ENCODE data around the gene SBK2. TPM values are rescaled to one million over a fixed set of nuclear protein-coding genes. Genes with fewer than 3 reads are reported as not detected.

SBK2 gene
- total RNA-seq, 1 experiment from 2014 or later, result 3.5 TPM

- peaks cover 10% of the 10 kb centered on the region for H4K20me1 ChIP-seq (ENCODE audit: insufficient read depth)
Observed at GRCh38 chr19:55483706-55484592, 53.0 kb downstream of the SBK2 start.

GRCh38 chr19:55482967-55483705 lies 53.8 kb downstream of the SBK2 start:
- CTCF ChIA-PET, result no interaction called here
- no peak overlapping the region for H2AFZ ChIP-seq
- no peaks in the 10 kb centered on the region for H3K27me3 ChIP-seq (ENCODE audit: insufficient read depth, low read depth)
- no peak for DNase-seq
- intact Hi-C loops (cut with micrococcal nuclease; ENCODE audit: unreplicated experiment), result no loop called here
- H3K9me2 ChIP-seq (ENCODE audit: insufficient read depth), result no peaks in the 10 kb centered on the region
- H3K27ac ChIP-seq, result no peak overlapping the region
- POLR2A ChIA-PET (ENCODE audit: unreplicated experiment), result no interaction called here
- peaks cover 38% of the 10 kb centered on the region; the same call in 1 of the 2 replicates for H3F3A ChIP-seq (ENCODE audit: insufficient read depth, low read depth)
- no peak overlapping the region for H3K4me2 ChIP-seq
- H4K20me1 ChIP-seq (ENCODE audit: insufficient read depth), result peaks cover 15% of the 10 kb centered on the region
- no peaks in the 10 kb centered on the region for H3K9me3 ChIP-seq (ENCODE audit: insufficient read depth, low read depth)
- no peaks in the 10 kb centered on the region for H3K36me3 ChIP-seq (ENCODE audit: low read depth)
- no peak overlapping the region for H3K4me3 ChIP-seq
- no peak for TF ChIP-seq EZH2 (IDR thresholded peaks at IDR 0.05; ENCODE audit: low read depth)
- TF ChIP-seq CTCF (conservative IDR thresholded peaks at IDR 0.05), result no peak
- no TSS peak for BruUV-seq (replicated peaks)
- H3K4me1 ChIP-seq (replicated peaks; ENCODE audit: insufficient read depth), result peaks cover 22% of the 10 kb centered on the region
- peaks cover 18% of the 10 kb centered on the region for H3K79me2 ChIP-seq (ENCODE audit: low read depth)

More at GRCh38 chr19:55483706-55484592, 53.0 kb downstream of the SBK2 start:
- no peaks in the 10 kb centered on the region for H3K36me3 ChIP-seq (ENCODE audit: low read depth)
- no peak overlapping the region for H2AFZ ChIP-seq
- H3K9me2 ChIP-seq (ENCODE audit: insufficient read depth), result no peaks in the 10 kb centered on the region
- H3F3A ChIP-seq (ENCODE audit: insufficient read depth, low read depth), result peaks cover 38% of the 10 kb centered on the region; the same call in 1 of the 2 replicates
- CTCF ChIA-PET, result no interaction called here
- no peaks in the 10 kb centered on the region for H3K27me3 ChIP-seq (ENCODE audit: insufficient read depth, low read depth)
- TF ChIP-seq CTCF (conservative IDR thresholded peaks at IDR 0.05) (no peak), EZH2 (IDR thresholded peaks at IDR 0.05; ENCODE audit: low read depth) (no peak)
- intact Hi-C loops (cut with micrococcal nuclease; ENCODE audit: unreplicated experiment), result no loop called here
- peak overlapping the region; percentile 90; the same call in 1 of the 2 replicates for H3K4me3 ChIP-seq
- H3K9me3 ChIP-seq (ENCODE audit: insufficient read depth, low read depth), result no peaks in the 10 kb centered on the region
- H3K27ac ChIP-seq, result no peak overlapping the region
- H3K79me2 ChIP-seq (ENCODE audit: low read depth), result peaks cover 10% of the 10 kb centered on the region
- DNase-seq, result no peak
- peak overlapping the region; percentile 96 for H3K4me2 ChIP-seq
- POLR2A ChIA-PET (ENCODE audit: unreplicated experiment), result no interaction called here
- BruUV-seq (replicated peaks), result no TSS peak
- H3K4me1 ChIP-seq (replicated peaks; ENCODE audit: insufficient read depth), result peaks cover 21% of the 10 kb centered on the region

GRCh38 chr19:55482156-55482961 lies 54.6 kb downstream of the SBK2 start:
- ChIA-PET POLR2A (ENCODE audit: unreplicated experiment) (interaction anchor here (0.6 kb wide), 1 partner anchor 308 kb away, joined by 21 read pairs; no protein-coding TSS in a partner anchor), CTCF (no interaction called here)
- no peak overlapping the region for H3K27ac ChIP-seq
- H3K9me3 ChIP-seq (ENCODE audit: insufficient read depth, low read depth), result no peaks in the 10 kb centered on the region
- H2AFZ ChIP-seq, result no peak overlapping the region
- H3K27me3 ChIP-seq (ENCODE audit: insufficient read depth, low read depth), result no peaks in the 10 kb centered on the region
- intact Hi-C loops (cut with micrococcal nuclease; ENCODE audit: unreplicated experiment), result no loop called here
- no peak for TF ChIP-seq CTCF (conservative IDR thresholded peaks at IDR 0.05)
- no peak for DNase-seq
- peaks cover 31% of the 10 kb centered on the region; the same call in 1 of the 2 replicates for H3F3A ChIP-seq (ENCODE audit: insufficient read depth, low read depth)
- no peaks in the 10 kb centered on the region for H3K9me2 ChIP-seq (ENCODE audit: insufficient read depth)
- no peak overlapping the region for H3K4me2 ChIP-seq
- peaks cover 23% of the 10 kb centered on the region for H3K4me1 ChIP-seq (replicated peaks; ENCODE audit: insufficient read depth)
- no peaks in the 10 kb centered on the region for H3K36me3 ChIP-seq (ENCODE audit: low read depth)
- peaks cover 22% of the 10 kb centered on the region for H4K20me1 ChIP-seq (ENCODE audit: insufficient read depth)
- no peak overlapping the region for H3K4me3 ChIP-seq
- BruUV-seq (replicated peaks), result no TSS peak
- peaks cover 26% of the 10 kb centered on the region for H3K79me2 ChIP-seq (ENCODE audit: low read depth)

Data from PC-9 (cell line).